Coronary artery (tissue), 2 donors: ENCODE results near the gene BSG.
"Not testable (repeated sequence)": the region's sequence is repeated elsewhere in the genome, so short reads cannot be mapped to it uniquely, and the experiment has no call there.

Experiments
- DNase-seq: peaks from one replicate; pipeline ENCODE4 v3.0.0-alpha.2; 2017; ENCODE audit warnings: low spot score
- H3K27ac ChIP-seq, 2 donors: fragments of 200-600 bp; sonication (generic); one replicate each; pipeline ENCODE4 v1.5.1; 2016 to 2019
- H3K4me3 ChIP-seq: fragments of 200-600 bp; sonication (generic); 2 replicates; pipeline ENCODE4 v1.5.1; 2016; ENCODE audit warnings: mild to moderate bottlenecking, moderate library complexity
- CTCF ChIP-seq: fragments of 200-600 bp; sonication (generic); IDR thresholded peaks from one replicate; pipeline ENCODE4 v1.5.1; 2019; ENCODE audit warnings: antibody characterized with exemption

Gene BSG

DNA sequence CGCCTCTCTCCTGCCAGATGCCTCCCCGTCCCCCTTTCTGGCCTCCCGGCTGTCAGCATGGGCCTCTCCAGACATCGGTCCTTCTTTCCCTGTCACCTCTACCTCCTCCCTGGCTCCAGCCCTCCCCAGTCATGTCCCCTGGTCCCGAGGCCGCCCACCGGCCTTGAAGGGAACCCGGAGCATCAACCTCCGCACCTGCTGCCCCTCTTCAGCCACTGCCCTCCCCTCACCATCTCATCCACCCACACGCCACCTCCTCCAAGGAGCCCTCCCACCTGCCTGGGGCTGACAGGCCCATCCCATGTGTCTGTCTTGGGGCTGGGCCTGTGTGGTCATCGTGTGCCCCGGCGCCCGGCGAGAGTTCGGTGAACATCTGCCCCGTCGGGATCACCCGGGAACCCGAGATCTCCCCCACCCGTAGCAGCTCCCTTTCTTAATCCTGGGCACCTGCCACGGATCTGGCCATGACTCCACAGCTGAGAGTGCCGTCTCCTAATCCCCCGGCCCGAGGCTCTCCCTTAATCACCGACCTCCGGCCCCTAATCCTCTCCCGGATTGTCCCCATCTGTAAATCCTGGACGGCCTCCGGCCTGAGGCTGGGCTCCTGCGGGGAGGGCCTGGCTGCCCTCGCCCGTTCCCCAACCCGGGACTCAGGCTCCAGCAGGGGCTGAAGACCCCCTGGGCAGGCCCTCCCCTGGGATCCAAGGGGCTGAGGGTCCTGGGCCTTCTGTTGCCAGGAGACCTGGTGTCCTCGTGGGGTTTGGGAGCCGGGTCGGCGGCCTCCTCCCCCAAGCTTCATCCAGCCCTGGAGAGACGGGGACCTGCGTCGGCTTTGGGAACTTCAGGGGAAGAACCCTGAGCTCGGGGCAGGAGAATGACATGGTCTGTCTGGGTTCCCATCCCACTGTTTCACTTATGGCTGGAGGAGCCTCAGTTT lies 23.2 kb downstream of the BSG start:
- no peak for TF ChIP-seq CTCF
- no peak overlapping the region for H3K27ac ChIP-seq
- no peak for DNase-seq
- H3K4me3 ChIP-seq, result no peak overlapping the region

GRCh38 chr19:596263-596655 lies 23.9 kb downstream of the BSG start:
- H3K27ac ChIP-seq, result no peak overlapping the region
- no peak overlapping the region for H3K4me3 ChIP-seq
- no peak for DNase-seq
- no peak for TF ChIP-seq CTCF

GRCh38 chr19:597406-598315 lies 25.3 kb downstream of the BSG start:
- no peak for TF ChIP-seq CTCF
- Histone ChIP-seq H3K4me3 (no peak overlapping the region), H3K27ac (no peak overlapping the region)
- DNase-seq, result no peak

DNA sequence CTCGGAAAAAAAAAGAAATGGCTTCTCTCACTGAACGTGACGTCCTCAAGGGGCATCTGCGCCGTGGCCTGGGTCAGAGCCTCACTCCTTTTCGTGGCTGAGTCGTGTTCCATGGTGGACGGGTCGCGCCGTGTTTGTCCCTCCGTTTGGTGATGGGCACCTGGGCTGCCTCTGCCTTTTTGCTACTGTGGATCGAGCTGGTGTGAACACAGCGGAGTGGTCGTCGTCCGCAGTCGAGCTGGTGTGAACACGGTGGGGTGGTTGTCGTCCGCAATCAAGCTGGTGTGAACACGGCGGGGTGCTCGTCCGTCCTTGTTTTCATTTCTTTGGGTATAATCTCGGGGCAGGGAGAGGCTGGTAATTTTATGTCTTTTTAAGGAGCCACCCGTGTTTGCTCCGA lies 28.9 kb downstream of the BSG start:
- Histone ChIP-seq H3K4me3 (no peak overlapping the region), H3K27ac (no peak overlapping the region)
- DNase-seq, result no peak
- TF ChIP-seq CTCF, result no peak

- TF ChIP-seq CTCF, result no peak
- DNase-seq, result no peak
- Histone ChIP-seq H3K4me3 (no peak overlapping the region), H3K27ac (no peak overlapping the region)
Measured at GRCh38 chr19:601790-602189, 29.4 kb downstream of the BSG start.

- Histone ChIP-seq H3K27ac (no peak overlapping the region), H3K4me3 (no peak overlapping the region)
- TF ChIP-seq CTCF, result no peak
- no peak for DNase-seq
Measured at GRCh38 chr19:602391-603301, 30.2 kb downstream of the BSG start.

DNA sequence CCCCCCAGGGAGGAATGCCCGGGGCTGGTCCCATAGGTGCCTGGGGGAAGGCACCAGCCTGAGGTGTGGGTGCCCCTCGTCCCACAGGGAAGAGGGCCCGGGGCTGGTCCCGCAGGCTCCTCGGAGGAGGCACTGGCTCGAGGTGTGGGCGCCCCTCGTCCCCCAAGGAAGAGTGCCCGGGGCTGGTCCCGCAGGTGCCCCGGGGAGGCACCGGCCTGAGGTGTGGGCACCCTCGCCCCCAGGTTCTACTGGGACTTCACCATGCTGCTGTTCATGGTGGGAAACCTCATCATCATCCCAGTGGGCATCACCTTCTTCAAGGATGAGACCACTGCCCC lies 30.9 kb downstream of the BSG start:
- not testable (repeated sequence) for H3K4me3 ChIP-seq, H3K27ac ChIP-seq, DNase-seq

GRCh38 chr19:603779-604178 lies 31.4 kb downstream of the BSG start:
- H3K27ac ChIP-seq, H3K4me3 ChIP-seq: not testable (repeated sequence)

More at GRCh38 chr19:603779-604178, 31.4 kb downstream of the BSG start:
- DNase-seq, result not testable (repeated sequence)
